HG03354 (cell line): Measurements from ENCODE around the gene PCED1B.
"Not testable (repeated sequence)": the region's sequence is repeated elsewhere in the genome, so short reads cannot be mapped to it uniquely, and the experiment has no call there.

Experiments
- ATAC-seq: cut with Tn5 transposase; IDR thresholded peaks from one replicate; pipeline ENCODE4 v1.9.1; 2021; ENCODE audit warnings: mild to moderate bottlenecking; ENCODE audit not compliant: unreplicated experiment, poor library complexity, severe bottlenecking

Gene PCED1B

GRCh38 chr12:47249719-47250357, 170.4 kb downstream of the PCED1B start:
- ATAC-seq = no peak

- no peak for ATAC-seq
Measured at GRCh38 chr12:47251919-47252318, 172.5 kb downstream of the PCED1B start.

DNA sequence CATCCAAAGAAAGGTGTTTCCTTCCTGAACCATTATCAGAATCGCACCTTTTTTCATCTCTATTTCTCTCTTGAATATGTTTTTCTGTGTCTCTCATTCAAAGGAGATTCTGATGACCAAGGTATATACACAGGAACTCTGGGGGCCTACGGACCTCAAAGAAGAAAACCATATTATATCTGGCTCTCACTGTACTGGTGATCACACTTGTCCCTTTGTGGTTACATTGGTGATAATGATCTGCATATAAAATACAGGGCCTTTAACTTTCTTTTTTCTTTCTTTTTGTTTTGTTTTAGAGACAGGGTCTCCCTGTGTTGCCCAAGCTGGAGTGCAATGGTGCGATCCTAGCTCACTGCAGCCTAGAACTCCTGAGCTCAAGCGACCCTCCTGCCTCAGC, 185.5 kb downstream of the PCED1B start:
- no peak for ATAC-seq

- no peak for ATAC-seq
Measured at GRCh38 chr12:47265391-47265790, 186.0 kb downstream of the PCED1B start.

- no peak for ATAC-seq
Measured at GRCh38 chr12:47267571-47267970, 188.2 kb downstream of the PCED1B start.

GRCh38 chr12:47268501-47269454, 189.4 kb downstream of the PCED1B start:
- peak; percentile 89 for ATAC-seq

DNA sequence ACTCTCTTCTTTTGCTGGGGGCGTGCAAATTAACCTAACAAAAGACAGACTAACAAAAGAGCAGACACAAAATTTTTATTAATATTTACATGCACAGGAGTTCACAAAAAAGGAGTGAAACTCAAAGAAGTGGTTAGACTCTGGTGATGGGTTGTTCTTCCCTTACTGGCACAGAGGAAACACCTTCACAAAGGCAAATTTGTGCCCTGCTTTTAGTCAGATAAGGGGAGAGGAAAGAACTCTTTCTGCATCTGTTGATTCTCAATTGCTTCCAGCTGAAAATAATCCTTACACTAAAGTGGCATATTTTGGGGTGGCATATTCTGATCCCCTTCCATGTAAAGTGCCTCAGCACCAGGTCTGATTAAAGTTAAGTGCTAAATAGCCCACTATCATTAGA, 190.5 kb downstream of the PCED1B start:
- no peak for ATAC-seq

GRCh38 chr12:47270782-47271664, 191.6 kb downstream of the PCED1B start:
- no peak for ATAC-seq

- no peak for ATAC-seq
Measured at GRCh38 chr12:47271800-47272239, 192.4 kb downstream of the PCED1B start.

DNA sequence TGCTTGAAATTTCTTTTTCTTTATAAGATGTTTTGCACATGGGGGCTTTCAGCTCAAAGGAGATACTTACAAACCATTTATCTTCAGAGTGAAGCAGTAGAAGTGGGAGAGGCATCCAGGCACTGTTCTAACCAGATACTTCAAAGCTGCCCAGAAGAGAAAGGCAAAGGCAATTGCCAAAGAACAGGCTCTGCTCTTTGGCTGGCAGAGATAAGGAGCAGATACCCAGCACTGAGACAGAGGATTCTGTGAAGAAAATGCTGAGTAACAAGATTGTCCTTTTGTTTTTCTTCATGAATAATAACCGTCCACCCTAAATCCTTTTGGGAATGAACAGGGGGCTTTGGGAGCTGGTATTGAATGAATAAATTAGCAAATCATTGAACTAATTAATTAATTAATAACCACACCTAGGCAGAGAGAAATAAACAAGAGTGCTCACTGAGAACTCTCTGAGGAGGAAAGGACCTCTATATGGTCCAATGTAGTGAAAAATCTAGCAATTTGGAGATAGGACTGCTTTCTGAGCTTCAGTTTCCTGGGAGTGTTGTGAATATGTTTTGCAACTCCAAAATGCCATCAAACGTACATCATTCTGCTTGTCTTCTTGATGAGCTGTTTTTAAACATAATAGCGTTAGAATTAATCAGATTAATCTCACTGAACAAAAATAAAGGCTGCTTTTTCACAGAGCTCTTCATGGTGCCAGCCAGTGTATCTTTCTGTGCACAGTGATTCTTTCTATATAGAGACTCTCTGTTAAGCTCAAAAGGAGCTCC, 193.2 kb downstream of the PCED1B start:
- no peak for ATAC-seq

DNA sequence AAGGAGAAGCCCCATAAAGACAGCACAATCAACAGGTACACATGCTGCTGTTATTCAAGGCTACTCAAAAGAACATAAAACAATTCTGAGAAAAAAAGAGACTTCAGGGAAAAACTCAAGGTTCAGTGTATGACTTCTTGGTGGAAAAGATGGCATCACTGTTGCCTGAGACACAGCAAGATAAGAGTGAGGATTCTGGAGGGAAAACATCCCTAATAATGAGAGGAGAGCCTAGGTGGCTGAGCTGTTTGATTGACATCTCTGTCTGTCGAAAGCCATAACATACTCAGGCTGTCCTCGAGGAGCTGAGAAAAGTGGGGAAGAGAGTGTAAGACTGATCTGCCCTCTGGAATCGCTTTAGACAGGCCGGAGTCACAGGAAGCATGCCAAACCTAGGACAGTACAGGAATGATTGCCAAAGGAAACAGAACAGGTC, 193.8 kb downstream of the PCED1B start:
- ATAC-seq = no peak

GRCh38 chr12:47274760-47275159, 195.3 kb downstream of the PCED1B start:
- ATAC-seq = no peak

- ATAC-seq = no peak
Measured at GRCh38 chr12:47276253-47276620, 196.8 kb downstream of the PCED1B start.

DNA sequence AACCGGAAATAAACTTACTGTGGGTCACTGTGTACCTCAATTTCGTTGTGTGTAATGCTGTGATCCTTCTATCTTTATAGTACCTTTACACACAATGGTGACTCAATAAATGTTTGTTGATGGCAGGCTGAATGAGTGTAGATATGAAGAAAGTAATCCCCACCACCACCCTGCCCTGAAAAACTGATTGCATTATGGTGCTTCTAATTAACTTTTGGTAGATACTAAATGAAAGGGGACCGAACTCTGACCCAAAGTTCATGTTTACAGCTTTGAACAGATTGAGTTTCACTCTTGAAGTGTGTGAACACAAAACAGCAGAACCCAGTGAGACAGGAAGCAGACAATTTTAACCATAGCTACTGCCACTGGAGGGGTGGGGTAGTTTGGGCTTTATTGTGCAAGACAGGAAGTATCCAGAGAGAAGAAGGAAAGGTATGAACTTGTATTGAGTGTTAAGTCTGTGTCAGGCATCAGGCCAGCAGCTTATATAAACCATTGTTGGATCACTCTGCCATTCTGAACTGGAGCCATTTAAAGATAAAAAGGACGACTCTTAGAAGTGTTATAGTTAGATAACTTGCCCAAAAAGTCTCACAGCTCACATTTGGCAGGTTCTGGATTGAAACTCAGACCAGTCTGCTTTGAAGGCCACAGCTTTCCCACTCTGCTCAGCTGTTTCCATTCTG, 197.3 kb downstream of the PCED1B start:
- ATAC-seq = peak; percentile 97

- no peak for ATAC-seq
Measured at GRCh38 chr12:47277972-47278448, 198.6 kb downstream of the PCED1B start.

DNA sequence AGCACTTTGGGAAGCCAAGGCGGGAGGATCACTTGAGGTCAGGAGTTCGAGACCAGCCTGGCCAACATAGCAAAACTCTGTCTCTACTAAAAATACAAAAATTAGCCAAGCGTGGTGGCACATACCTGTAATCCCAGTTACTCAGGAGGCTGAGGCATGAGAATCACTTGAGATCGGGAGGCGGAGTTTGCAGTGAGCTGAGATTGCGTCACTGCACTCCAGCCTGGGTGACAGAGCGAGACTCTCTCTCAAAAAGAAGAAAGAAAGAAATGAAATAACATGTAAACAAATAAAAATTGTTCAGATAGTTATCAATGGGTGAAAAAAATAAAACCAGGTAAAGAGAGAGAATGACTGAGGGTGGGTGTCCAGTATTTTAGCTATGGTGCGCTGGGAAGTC, 200.3 kb downstream of the PCED1B start:
- not testable (repeated sequence) for ATAC-seq

DNA sequence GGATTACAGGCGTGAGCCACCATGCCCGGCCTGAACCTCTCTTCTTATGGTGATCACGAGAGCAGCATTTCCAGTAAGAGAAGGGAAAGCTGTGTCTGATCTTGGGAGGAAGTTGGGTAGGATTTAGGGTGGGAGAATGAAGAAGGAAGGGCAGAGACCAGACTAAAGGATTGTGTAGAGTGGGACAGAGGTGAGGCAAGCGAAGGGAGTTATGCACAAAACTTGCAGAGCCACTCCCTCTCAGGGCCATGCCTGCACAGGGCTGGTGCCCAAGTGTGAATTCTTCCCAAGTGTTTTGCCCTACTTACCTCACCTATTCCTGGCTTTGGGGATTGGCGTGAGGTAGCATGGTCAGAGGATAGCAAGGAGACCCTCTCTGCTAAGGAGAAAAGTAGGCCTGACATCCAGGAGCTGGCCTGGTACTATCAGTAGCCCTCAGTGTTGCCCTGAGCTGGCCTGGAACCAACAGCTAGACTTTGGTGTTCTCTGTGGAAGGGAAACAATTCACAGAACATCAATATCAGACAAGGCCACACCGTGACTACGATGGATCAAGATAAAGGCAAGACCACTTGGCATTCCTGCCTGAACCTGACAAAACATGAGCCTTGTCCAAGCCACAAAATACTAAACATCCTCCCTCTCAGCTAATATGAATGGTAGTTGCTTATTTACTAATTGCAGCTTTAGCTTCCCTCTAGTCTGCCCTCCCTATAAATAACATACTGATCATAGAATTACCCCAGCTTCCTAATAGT, 201.3 kb downstream of the PCED1B start:
- ATAC-seq = no peak

- no peak for ATAC-seq
Measured at GRCh38 chr12:47281667-47282171, 202.3 kb downstream of the PCED1B start.
